Astrocyte of the cerebellum (primary cell): Measurements from ENCODE around the gene FUCA1.
A peak's percentile ranks its signal among the peaks of the same experiment; 100 is the strongest.

Experiments
- DNase-seq: peaks from one replicate; pipeline ENCODE4 v3.0.0-alpha.2; 2011; ENCODE audit warnings: low read depth
- H3K4me3 ChIP-seq: 2 replicates; pipeline ENCODE4 v1.5.1; 2011; ENCODE audit warnings: mild to moderate bottlenecking, low read depth, low read length, moderate library complexity
- in situ Hi-C: cut with HindIII; loops from 2 replicates; pipeline ENCODE4 v1.10.0; 2017; ENCODE audit warnings: low sequenced_read_pairs
- TF ChIP-seq, protein P1 (sequence below): IDR thresholded peaks from 2 replicates; pipeline ENCODE4 v1.5.1; 2012; ENCODE audit warnings: low read length, low read depth, moderate library complexity, mild to moderate bottlenecking; ENCODE audit errors: missing control alignments

Gene FUCA1

DNA sequence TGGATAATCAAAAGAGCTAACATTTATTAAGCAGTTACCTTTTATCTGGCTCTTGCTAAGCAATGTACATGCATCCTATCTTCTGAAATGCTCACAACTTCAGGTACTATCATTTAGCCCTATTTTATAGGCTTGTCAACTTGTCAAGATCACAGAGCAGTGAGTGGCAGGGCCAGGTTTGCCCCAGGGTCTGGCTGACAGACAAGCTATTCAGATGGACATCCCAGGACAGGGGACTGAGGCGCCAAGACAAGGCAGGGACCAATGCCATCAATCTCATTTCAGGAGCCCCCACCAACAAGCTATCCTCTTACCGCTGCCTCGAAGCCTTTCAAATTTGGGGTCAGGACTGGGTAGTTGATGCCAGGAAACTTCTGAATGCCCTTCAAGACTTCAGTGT lies 51.7 kb downstream of the FUCA1 start:
- no peak for DNase-seq

GRCh38 chr1:23814016-23814415 lies 54.1 kb downstream of the FUCA1 start:
- TF ChIP-seq, protein P1, sequence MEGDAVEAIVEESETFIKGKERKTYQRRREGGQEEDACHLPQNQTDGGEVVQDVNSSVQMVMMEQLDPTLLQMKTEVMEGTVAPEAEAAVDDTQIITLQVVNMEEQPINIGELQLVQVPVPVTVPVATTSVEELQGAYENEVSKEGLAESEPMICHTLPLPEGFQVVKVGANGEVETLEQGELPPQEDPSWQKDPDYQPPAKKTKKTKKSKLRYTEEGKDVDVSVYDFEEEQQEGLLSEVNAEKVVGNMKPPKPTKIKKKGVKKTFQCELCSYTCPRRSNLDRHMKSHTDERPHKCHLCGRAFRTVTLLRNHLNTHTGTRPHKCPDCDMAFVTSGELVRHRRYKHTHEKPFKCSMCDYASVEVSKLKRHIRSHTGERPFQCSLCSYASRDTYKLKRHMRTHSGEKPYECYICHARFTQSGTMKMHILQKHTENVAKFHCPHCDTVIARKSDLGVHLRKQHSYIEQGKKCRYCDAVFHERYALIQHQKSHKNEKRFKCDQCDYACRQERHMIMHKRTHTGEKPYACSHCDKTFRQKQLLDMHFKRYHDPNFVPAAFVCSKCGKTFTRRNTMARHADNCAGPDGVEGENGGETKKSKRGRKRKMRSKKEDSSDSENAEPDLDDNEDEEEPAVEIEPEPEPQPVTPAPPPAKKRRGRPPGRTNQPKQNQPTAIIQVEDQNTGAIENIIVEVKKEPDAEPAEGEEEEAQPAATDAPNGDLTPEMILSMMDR = no peak
- no peak overlapping the region for H3K4me3 ChIP-seq
- DNase-seq = no peak
- in situ Hi-C loops = no loop called here

More for the DNA sequence above, 51.7 kb downstream of the FUCA1 start:
- TF ChIP-seq, protein P1 = no peak
- in situ Hi-C loops = no loop called here
- H3K4me3 ChIP-seq = no peak overlapping the region

GRCh38 chr1:23810818-23811540 lies 57.1 kb downstream of the FUCA1 start:
- in situ Hi-C loops = no loop called here
- no peak overlapping the region for H3K4me3 ChIP-seq
- DNase-seq = no peak
- TF ChIP-seq, protein P1 = peak; percentile 63

DNA sequence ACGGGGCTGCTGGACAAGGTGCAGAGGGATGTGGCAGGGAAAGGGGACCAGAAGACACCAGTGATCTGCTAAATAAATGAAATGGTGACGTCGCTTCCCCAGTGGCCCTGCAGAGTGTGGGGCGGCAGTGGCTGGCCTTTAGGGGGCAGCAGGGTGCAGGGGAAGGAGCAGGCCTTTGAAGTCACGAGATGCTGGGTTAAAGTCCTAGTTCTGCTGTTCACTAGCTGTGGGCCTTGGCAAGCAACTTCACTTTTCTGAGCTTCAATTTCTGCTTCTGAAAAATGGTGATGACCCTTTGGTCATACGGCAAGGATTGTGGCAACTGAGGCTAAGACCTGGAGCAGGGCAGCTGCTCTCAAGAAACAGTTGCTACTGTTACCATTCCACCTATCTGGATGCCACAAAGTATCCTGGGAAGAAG lies 58.3 kb downstream of the FUCA1 start:
- H3K4me3 ChIP-seq = no peak overlapping the region
- in situ Hi-C loops = no loop called here
- no peak for DNase-seq
- TF ChIP-seq, protein P1 = peak; percentile 79

- TF ChIP-seq, protein P1 = no peak
- in situ Hi-C loops = no loop called here
- no peak overlapping the region for H3K4me3 ChIP-seq
- DNase-seq = no peak
These were observed 60.6 kb downstream of the FUCA1 start for GRCh38 chr1:23807453-23807852.

GRCh38 chr1:23806280-23806679 lies 61.8 kb downstream of the FUCA1 start:
- no peak overlapping the region for H3K4me3 ChIP-seq
- DNase-seq = no peak
- in situ Hi-C loops = no loop called here
- TF ChIP-seq, protein P1 = no peak
